GM08714 (cell line): ENCODE measurements around the gene NBPF3.
"Not testable (repeated sequence)": the region's sequence is repeated elsewhere in the genome, so short reads cannot be mapped to it uniquely, and the experiment has no call there.

Experiments used
- H3K4me3 ChIP-seq: fragments of 200-500 bp; sonication (Bioruptor generic); 2 replicates; pipeline ENCODE4 v1.5.1; 2014; ENCODE audit warnings: mild to moderate bottlenecking, low read length, inconsistent platforms
- ZNF274 ChIP-seq: IDR thresholded peaks from 2 replicates; pipeline ENCODE4 v1.6.1; 2012; ENCODE audit warnings: mild to moderate bottlenecking, low read depth, low read length

NBPF3 gene, protein sequence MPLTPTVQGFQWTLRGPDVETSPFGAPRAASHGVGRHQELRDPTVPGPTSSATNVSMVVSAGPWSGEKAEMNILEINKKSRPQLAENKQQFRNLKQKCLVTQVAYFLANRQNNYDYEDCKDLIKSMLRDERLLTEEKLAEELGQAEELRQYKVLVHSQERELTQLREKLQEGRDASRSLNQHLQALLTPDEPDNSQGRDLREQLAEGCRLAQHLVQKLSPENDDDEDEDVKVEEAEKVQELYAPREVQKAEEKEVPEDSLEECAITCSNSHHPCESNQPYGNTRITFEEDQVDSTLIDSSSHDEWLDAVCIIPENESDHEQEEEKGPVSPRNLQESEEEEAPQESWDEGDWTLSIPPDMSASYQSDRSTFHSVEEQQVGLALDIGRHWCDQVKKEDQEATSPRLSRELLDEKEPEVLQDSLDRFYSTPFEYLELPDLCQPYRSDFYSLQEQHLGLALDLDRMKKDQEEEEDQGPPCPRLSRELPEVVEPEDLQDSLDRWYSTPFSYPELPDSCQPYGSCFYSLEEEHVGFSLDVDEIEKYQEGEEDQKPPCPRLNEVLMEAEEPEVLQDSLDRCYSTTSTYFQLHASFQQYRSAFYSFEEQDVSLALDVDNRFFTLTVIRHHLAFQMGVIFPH

DNA sequence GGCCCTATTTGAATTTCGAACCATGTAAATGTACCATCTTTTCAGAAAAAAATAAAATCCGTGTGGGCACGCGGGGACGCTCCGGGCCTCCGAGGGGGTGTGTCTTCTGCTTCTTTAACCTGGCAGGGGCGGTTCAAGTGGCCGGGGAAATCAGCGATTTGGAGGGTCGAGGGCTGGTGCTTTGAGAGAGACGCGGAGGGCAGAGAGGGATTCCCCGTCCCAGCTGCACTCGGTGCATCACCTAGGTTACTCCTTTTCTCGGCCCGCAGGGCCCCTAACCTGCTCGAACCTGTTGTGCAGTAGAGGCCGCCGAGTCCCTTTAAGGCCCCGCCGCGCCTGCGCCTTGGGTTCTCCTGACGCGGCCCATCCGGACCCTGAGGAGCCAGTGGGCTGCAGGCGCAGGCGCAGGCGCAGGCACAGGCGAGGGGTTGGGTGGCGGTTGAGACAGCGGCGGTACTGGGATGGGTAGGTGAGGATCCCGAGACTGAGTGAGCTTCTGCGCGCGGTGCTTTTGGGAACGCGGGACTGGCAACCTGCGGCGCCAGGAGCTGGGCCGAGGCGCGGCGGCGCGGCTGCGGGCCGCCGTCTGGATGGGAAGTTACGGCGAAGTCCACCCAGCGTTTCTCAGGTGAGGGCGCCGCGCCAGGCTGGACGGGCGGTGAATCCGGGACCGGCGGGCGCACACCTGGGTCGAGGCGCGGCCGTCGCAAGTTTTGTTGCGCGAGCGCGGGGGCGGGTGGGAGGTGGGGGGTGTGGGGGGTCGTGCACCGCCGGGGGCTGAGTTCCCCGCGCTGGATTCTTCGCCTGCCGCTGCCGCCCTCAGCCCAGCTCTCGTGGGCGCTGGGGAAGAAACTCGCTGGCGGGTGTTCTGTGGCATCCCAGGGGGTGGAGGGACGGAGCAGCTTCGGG lies at the start of gene NBPF3:
Gene NBPF3, plus strand, starts transcription at position 417 of the 909 bp plus-strand sequence. CDS start 4,950 bp downstream, outside the sequence.
- H3K4me3 ChIP-seq: peak within 1 kb of the TSS; percentile 75
- no peak for TF ChIP-seq ZNF274

DNA sequence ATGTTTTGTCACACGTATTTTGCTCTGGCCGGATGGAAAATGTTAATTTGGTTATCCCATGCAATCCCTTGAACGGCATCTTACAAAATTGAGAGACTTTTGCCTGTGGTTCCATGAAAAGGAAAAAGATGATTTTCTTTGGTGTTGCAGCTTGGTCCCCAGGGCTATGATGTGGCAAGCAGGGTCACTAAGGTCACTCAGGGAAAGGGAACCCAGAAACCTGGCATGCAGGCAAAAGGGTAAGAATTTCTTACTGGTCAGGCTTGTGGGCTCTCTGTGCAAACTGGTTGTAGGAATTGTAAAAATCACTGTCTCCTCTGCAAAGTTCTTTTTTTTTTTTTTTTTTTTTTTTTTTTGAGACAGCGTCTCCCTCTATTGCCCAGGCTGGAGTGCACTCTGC lies 48.4 kb upstream of the NBPF3 start:
- TF ChIP-seq ZNF274: no peak
- no peak overlapping the region for H3K4me3 ChIP-seq

DNA sequence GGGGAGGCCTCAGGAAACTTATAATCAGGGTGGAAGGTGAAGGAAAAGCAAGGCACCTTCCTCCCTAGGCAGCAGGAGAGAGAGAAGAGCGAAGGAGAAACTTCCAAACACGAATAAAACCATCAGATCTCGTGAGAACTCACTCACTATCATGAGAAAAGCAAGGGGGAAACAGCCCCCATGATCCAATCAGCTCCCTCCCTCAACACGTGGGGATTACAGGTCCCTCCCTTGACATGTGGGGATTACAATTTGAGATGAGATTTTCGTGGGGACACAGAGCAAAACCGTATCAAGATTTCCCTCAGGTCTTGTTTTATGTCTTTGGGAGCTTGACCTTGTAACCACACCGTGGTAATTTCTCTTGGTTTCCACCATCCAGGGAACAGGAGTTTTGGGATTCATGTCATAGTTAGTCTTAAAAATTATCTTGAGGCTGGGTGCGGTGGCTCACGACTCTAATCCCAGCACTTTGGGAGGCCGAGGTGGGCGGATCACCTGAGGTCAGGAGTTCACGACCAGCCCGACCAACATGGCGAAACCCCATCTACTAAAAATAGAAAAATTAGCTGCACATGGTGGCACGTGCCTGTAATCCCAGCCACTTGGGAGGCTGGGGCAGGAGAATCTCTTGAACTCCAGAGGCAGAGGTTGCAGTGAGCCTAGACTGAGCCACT lies 47.2 kb upstream of the NBPF3 start:
- TF ChIP-seq ZNF274: no peak
- no peak overlapping the region for H3K4me3 ChIP-seq

DNA sequence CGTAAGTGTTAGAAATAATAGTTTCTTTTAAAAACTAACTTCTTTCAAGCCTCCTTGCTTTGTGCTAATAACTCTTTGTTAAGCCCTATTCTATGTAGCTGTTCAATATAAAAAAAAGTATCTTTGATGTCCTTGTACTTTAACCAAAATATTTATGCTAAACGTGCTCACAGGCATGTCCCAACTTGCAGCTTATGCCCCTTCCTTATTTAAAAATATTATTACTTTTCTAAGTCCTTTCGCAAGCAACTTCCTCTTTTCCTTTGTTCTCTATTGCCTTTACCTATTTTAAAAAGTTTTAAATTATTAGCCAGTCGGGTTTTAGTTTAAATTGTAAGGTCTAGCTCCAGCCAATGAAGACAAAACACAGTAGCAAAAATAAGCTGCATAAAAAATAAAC lies 43.4 kb upstream of the NBPF3 start:
- H3K4me3 ChIP-seq: no peak overlapping the region
- no peak for TF ChIP-seq ZNF274

DNA sequence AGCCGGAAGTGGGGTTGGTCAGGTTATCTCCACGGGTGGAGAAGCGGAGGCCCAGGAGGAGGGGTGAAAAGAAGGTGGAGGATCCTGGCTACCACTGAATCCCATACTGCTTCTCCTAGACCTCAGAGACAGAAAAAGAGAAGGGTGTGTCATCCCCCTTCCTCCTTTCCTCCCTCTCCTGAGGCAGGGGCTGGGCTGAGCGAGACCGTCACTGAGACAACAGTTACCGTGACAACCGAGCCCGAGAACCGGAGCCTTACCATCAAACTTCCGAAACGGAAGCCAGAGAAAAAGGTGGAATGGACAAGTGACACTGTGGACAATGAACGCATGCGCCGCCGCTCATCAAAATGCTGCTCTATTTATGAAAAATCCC lies 42.1 kb upstream of the NBPF3 start:
- H3K4me3 ChIP-seq: peak overlapping the region; percentile 46; the same call in 1 of the 2 replicates
- TF ChIP-seq ZNF274: no peak

DNA sequence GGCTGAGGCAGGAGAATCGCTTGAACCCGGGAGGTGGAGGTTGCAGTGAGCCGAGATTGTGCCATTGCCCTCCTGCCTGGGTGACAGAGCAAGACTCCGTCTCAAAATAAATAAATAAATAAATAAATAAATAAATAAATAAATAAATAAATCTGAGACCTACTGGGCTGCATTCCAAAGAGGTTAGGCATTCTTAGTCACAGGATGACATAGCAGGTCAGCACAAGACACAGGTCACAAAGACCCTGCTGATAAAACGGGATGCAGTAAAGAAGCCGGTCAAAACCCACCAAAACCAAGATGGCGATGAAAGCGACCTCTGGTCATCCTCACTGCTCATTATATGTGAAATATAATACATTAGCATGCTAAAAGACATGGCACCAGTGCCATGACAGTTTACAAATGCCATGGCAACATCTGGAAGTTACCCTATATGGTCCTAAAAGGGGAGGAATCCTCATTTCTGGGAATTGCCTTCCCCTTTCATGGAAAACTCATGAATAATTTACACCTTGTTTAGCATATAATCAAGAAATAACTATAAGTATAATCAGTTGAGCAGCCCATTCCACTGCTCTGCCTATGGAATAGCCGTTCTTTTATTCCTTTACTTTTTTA lies 38.1 kb upstream of the NBPF3 start:
- H3K4me3 ChIP-seq: not testable (repeated sequence)

DNA sequence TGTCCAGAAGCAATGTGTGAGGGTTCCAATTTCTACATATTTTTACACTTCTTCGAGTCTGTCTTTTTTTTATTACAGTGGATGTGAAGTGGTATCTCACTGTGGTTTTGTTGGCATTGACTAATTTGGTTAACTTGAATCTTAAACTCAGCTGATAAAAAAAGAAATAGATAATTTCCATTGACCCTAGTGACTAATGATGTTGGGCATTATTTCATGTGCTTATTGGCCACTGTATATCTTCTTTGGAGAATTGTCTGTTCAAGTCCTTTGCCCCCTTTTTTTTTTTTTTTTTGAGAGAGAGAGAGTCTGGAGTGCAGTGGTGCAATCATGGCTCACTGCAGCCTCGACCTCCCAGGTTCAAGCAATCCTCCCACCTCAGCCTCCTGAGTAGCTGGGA lies 33.3 kb upstream of the NBPF3 start:
- TF ChIP-seq ZNF274: no peak
- no peak overlapping the region for H3K4me3 ChIP-seq

DNA sequence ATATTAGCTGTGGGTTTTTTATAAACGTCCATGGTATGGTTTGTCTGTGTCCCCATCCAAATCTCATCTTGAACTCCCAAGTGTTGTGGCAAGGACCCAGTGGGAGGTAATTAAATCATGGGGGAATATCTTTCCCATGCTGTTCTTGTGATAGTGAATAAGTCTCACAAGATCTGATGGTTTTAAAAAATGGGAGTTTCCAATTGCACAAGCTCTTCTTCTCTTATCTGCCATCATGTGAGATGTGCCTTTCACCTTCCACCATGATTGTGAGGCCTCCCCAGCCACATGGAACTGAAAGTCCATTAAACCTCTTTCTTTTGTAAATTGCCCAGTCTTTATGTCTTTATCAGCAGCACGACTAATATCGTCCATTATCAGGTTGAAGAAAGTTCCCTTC lies 30.0 kb upstream of the NBPF3 start:
- not testable (repeated sequence) for H3K4me3 ChIP-seq

DNA sequence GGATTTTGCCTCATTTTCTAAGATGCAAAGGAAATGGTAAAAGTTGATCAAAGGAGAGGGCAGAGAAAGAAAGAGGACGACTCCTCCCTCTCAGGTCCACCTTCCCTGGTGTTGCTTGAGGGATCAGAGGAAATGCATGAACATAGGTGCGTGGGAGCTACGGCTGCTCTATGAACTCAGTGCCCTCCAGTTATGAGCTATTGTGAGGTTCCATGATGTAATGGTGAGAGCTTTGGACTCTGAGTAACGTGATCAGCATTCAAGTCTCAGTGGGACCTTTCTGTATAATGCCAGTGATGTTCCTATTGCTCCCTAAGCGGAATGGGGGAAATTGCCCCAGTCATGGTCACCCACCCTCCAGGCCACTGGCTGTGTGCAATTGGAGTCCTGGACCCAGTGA lies 25.9 kb upstream of the NBPF3 start:
- no peak for TF ChIP-seq ZNF274
- H3K4me3 ChIP-seq: no peak overlapping the region

DNA sequence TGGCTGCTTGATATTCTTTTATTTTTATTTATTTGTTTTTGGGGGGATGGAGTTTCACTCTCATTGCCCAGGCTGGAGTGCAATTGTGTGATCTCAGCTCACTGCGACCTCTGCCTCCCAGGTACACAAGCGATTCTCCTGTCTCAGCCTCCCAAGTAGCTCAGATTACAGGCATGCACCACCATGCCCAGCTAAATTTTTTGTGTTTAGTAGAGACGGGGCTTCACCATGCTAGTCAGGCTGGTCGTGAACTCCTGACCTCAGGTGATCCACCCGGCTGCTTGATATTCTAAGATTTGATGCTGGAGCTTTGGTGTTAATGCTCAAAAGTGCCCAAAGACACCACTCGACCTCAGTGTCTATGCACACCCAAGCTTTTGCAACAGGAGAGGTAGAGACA lies 19.6 kb upstream of the NBPF3 start:
- not testable (repeated sequence) for H3K4me3 ChIP-seq

DNA sequence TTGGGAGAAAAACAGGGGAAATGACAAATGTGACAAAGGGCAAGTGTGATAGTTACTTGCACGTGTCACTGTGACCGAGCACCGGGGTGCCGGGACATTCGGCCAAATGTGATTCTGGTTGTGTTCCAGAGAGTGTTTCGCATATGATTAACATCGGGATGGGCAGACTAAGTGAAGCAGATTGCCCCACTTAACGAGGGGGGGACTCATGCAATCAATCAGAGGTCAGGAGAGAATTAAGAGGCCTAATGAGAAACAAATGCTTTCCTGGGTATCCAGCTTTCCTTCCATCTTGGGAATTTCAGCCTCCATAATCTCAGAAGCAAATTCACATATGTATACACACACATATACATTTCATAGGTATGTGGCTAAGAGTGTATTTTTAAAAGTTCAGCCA lies 18.6 kb upstream of the NBPF3 start:
- not testable (repeated sequence) for H3K4me3 ChIP-seq

DNA sequence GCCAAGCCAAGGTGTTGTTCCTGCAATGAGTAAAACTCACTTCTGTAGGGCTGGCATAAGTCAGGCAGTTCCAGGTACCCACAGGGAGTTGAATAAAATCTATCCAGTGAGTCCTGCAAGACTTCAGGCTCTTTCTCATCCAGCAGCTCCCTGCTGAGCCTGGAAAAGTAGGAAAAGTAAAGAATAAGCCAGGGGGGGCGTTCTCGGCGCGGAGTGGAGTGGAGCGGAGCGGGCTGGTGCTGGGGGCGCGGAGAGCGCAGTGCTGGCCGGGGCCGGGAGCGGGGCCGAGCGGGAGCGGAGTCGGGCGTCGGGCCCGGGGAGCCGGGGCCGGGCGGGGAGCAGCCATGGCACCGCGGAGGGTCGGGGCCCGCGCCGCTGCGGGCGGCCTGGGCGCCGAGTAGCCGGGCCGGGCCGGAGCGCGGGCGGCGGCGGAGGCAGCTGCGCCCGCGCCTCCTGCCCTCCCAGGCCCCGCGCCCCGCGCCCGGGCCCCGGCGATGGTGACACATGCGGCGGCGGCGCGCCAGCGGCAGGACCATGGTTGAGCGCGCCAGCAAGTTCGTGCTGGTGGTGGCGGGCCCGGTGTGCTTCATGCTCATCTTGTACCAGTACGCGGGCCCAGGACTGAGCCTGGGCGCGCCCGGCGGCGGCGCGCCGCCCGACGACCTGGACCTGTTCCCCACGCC lies 12.0 kb upstream of the NBPF3 start:
- not testable (repeated sequence) for H3K4me3 ChIP-seq

DNA sequence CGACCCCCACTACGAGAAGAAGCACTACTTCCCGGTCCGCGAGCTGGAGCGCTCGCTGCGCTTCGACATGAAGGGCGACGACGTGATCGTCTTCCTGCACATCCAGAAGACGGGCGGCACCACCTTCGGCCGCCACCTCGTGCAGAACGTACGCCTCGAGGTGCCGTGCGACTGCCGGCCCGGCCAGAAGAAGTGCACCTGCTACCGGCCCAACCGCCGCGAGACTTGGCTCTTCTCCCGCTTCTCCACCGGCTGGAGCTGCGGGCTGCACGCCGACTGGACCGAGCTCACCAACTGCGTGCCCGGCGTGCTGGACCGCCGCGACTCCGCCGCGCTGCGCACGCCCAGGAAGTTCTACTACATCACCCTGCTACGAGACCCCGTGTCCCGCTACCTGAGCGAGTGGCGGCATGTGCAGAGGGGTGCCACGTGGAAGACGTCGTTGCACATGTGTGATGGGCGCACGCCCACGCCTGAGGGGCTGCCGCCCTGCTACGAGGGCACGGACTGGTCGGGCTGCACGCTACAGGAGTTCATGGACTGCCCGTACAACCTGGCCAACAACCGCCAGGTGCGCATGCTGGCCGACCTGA lies 11.4 kb upstream of the NBPF3 start:
- H3K4me3 ChIP-seq: not testable (repeated sequence)

DNA sequence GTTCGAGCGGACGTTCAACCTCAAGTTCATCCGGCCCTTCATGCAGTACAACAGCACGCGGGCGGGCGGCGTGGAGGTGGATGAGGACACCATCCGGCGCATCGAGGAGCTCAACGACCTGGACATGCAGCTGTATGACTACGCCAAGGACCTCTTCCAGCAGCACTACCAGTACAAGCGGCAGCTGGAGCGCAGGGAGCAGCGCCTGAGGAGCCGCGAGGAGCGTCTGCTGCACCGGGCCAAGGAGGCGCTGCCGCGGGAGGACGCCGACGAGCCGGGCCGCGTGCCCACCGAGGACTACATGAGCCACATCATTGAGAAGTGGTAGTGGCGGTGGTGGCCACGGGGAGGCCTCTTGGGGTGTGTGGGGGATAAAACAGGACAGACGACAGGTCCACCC lies 10.7 kb upstream of the NBPF3 start:
- not testable (repeated sequence) for H3K4me3 ChIP-seq

DNA sequence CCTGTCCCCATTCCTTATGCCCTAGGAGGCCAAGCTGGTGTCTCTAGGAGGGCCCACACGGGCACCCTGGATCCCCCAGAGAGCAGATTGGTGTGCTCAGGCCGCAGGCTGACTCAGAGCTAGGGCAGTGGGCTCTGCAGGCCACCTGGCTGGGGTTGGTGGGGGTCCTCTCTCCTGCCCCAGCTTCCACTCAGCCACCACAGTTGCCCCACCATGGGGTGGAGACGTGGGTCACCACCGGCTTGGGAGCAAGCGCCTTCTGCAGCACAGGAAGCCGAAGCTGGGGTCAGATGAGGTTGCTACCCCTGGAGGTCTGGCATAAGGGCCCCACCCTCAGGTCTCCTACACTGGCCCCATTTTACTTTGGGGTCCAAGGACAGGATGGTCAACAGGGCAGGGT lies 9.1 kb upstream of the NBPF3 start:
- not testable (repeated sequence) for H3K4me3 ChIP-seq
